HS-5 (cell line): ENCODE measurements around the gene SGK1.
"Not testable (repeated sequence)": the region's sequence is repeated elsewhere in the genome, so short reads cannot be mapped to it uniquely, and the experiment has no call there.

ENCODE experiments used
- DNase-seq: peaks from one replicate; pipeline ENCODE4 v3.0.0-alpha.2; 2012; ENCODE audit warnings: low read depth

Gene SGK1

DNA sequence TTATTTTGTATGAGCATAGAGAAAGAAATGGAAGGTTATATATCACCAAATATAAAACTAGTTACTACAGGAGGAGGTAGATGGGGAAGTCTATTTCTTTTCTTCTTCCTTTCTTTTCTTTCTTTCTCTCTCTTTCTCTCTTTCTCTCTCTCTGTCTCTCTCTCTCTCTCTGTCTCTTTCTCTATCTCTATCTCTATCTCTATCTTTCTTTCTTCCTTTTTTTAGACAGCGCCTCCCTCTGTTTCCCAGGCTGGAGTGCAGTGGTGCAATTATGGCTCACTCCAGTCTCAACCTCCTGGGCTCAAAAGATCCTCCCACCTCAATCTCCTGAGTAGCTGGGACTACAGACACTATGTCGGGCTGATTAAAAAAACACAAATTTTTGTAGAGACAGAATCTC, 10.2 kb upstream of the SGK1 start:
- DNase-seq: no peak

DNA sequence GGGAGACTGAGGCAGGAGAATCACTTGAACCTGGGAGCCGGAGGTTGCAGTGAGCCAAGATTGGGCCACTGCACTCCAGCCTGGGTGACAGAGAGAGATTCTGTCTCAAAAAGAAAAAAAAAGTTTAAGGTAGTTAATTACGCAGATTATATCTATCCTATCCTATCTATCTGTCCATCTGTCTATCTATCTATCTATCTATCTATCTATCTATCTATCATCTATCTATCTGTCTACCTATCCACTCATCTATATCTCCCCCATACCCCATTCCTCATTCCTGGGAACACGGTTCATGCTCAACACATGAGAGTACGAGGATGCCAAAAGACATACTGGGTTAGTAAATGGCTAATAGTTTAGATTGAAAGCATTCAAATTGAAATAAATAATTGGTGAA, 8.3 kb upstream of the SGK1 start:
- not testable (repeated sequence) for DNase-seq

DNA sequence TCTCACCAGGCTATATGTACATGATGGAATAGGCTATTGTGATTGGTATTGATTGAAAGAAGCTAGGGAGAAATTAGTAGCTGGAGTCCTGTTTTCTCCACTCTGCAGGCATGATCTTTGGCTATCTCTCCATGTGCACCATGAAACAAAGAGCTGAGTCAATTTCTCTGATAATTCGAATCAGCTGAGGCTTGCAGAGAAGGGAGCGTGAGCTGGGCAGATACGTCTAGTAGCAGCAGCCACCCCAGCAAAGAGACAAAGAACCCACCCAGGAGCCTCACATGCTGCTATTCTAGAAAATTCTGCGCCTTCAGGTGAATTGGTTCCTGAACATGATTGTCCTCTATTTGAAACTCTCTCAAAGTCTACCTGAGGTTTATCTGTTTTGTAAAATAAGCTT, 6.9 kb upstream of the SGK1 start:
- no peak for DNase-seq

DNA sequence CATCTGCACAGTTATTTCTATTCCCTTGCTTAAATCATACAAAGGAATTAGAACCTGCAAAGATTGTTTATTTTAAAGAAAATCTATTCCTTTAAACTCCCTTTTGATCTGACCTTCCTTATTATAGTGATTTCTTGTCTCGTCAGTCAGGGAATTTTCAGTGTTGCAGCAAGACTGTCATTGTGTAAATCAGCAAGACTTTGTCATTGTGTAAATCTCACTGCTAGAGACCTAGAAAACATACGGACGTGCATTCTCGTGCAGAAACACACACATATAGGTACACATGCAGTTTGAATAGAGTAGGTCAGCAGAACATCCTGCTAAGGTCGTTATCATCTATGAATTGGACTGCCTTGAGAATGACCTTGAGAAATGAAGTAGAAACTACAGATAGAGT, 6.2 kb upstream of the SGK1 start:
- DNase-seq: no peak

DNA sequence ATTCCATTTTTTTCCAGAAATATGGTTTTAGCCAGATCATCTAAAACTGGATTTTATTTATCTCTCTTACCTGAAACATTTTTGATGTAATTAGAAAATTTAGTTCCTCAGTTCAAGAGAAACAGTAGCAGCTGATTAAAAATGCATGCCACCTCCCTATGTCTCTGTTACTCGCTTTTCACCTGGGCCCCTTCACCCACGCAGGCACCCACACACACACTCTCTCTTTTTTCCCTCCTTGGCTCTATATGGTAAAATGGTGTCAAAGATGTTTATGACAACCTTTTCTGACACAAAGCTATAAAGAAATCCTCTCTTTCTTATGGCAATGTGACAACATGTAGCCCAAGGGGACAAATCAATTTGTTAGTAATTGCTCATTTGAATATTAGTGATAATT, 5.8 kb upstream of the SGK1 start:
- DNase-seq: no peak

DNA sequence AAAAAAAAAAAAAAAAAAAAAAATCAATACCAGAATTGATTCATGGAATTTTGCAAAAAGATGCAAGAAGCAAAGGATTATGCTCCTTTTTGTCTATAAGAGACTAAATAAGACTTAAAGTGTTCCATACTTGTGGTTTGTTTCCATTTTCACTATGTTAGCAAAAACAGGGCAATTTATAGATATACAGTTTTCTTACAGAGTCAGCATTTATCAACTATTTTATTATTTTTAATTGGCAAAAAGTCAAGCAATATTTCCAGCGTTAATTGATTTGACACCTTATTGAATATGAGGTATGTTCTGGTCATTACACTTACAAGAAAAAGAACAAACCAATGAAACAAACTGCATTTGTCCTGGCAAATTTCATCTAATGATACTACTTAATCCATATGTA, 5.4 kb upstream of the SGK1 start:
- no peak for DNase-seq

DNA sequence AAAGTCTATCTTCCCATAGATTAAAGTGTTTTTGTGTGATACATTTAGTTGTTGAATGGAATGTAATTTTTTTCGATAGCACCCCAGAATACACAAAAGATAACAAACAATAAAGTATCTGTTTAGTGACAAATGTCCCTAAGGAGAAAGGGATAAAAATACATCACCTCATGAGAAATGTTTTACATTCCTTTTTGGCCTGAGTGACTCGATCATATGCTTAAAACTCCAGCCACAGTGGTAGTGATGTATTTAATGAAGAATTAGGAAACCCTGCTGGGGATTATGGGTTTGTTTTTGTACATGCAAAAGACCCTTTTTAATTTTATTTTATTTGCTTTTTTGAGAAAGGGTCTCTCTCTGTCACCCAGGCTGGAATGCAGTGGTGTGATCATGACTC, 4.3 kb upstream of the SGK1 start:
- DNase-seq: no peak

DNA sequence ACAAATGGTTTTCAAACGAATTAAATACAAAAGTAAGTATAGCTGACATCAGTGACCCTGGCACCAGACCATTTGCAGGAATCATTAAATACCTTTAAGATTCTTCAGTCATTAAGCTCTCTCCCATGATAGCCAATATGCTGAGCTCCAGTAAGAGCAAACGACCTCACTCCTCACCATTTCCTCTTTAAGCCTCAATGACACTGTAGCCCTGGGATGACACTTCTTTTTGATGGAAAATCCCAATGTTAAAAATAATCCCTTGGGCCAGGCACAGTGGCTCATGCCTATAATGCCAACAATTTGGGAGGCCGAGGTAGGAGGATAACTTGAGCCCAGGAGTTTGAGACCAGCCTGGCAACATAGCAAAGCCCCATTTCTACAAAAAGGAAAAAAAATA, 3.3 kb upstream of the SGK1 start:
- no peak for DNase-seq

DNA sequence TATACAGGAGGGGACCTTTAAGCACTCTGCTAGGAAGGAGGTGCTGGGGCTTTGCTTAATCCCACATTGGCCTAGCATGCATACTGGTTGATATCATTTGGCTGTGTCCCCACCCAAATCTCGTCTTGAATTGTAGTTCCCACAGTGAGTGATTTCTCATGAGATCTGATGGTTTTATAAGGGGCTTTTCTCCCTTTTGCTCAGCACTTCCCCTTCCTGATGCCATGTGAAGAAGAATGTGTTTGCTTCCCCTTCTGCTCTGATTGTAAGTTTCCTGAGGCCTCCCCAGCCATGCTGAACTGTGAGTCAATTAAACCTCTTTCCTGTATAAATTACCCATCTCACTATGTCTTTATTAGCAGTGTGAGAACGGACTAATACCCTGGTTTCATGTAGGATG, 1.8 kb upstream of the SGK1 start:
- not testable (repeated sequence) for DNase-seq

DNA sequence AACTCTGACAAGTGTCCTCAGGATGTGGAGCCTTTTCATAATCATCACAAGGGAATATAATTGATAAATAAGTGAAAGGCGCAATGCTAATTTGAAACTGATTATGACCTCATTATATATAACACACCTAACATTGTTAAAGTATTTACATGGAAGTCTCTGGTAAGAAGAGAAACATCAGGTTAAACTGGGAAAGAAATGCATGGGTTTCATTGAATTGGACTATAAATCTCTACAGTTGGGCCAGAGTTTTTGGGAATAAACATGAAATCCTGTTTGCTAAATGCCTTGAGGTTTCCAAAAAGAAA, 1.0 kb upstream of the SGK1 start:
- no peak for DNase-seq

DNA sequence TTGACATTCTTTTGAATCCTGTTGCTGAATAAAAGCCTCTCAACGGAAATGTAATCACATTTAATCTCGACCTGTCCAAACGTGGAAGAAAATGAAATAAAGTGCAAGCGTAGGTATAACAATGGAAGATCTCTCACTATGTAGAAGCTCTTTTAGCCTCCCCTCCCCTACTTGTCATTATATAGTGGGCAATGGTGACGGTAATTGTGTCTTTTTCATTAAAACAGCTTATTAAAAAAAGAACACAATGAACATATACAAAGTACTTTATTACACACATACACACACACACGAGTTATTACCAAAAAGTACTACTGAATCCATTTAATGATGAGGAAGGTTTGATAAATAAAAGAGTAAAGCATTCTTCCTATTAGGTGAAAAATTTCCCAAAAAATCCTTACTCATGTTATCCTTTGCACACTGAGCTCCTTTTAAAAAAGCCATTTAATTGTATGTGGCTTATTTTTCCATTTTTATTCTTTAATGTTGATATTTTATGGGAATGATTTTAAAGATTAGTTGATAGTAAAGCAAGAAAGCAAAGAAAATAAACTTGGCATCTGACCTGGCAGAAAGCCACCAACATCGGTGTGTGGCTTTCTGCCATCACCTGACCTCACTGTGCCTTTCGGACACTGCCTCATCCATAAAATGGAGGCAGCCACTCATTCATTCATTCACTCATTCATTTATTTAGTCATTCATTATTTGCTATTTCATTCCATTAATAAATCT, 493 bp upstream of the SGK1 start:
- no peak for DNase-seq

DNA sequence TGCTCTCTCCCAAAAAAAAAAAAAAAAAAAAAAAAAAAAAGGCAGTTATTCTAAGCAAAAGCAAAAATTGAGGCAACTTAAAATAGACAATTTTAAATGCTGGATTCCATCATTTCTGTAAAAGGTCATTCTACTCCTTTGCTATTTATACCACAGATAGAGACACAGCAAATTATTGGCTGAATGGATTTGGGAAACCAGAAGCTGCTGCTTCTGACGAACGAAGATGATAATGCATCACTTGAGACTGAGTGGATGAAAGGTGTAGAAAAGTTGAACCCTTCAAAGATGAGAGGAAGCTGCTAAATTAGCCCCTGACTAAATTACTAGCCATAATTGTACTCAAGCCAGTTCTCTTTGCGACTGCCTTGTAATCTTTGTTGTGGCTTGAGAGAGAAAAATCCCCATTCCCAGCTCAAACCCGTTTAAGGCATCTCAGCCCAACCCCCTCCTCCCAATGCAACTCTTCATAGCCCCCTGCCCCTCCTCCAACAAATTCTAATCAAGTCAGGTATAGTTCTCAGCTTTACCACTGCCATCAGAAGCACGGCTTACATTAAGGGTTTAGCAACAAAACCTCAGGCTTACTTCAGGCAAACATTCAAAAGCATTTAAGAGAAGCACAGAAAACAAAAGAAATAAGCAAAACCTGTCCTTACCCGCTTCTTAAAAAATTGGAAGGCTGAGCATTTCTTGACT, 1.0 kb downstream of the SGK1 start:
- DNase-seq: no peak

DNA sequence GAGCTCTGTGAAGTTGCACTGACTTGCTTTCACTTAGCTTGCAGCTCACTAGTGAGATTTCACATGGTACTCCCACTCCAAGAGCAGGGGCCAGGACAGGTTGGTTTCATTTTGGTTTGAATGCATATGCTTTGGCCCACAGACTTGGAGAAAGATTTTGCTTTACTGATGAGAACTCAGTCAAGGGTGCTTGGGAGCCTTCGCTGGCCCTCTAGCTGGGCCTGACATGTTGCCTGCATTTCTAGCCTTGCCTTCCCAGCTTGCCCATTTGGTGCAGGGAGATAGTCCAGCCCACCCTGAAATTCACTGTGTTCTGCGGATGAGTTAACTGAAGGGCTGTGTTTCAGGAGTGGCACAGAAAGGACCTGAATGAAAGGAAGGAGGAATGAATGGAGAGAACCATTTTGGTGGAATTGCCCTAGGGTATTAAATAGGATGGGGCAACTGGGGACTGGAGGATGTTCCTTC, 1.9 kb downstream of the SGK1 start:
- DNase-seq: no peak

DNA sequence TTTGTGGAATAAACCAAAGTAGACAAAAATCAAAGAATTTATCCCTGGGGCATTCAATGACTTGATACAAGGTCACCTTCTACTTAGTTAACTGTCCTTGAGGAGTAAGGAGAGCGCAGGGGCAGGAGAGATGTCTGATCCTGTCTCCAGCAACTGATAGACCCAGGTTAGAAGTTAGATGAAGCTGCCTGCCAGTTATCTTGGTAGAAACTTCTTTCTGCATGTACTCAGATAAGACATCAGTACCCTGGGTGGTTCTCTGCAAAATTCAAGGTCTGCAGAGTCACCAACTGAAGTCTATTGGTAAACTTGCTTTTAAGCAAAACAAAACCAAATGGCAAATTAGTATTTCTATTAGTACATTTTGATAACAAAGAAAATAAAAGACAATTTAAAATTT, 2.7 kb downstream of the SGK1 start:
- no peak for DNase-seq

DNA sequence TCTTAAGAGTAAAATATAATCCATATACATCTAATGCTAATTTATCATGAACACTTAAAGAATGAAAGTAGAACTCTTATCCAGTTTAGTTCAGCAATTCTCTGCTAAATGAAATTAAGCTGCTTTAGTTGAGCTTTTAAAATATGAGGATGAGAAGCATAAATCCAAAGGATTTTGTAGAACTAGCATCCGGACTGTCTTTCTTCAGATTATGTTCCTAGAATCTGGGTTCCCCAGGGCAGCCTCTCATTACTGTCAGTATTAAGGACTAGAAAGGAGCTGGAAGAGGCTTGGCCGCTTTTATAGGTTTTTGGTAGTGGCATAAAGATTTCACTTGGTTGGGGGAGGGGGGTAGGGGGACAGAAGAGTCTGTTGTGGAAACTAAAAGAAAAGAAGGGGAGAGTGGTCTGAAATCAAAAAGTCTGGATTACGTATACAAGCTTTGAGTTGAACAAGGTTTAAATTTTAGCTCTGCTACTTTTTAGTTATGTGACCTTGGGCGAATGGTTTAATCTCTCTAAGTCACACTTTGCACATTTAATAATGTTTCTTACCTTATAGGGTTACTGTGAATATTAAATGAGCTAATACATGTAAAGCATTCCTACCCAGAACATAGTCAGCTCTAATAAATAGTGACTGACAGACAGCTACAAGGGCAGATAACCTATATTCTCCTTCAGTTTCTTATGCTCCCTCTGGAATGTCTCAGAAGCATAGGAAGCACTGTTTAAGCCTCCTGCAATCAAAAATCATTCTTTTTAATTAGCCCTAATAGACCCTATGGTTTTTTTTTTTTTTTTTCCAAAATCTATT, 3.7 kb downstream of the SGK1 start:
- no peak for DNase-seq

DNA sequence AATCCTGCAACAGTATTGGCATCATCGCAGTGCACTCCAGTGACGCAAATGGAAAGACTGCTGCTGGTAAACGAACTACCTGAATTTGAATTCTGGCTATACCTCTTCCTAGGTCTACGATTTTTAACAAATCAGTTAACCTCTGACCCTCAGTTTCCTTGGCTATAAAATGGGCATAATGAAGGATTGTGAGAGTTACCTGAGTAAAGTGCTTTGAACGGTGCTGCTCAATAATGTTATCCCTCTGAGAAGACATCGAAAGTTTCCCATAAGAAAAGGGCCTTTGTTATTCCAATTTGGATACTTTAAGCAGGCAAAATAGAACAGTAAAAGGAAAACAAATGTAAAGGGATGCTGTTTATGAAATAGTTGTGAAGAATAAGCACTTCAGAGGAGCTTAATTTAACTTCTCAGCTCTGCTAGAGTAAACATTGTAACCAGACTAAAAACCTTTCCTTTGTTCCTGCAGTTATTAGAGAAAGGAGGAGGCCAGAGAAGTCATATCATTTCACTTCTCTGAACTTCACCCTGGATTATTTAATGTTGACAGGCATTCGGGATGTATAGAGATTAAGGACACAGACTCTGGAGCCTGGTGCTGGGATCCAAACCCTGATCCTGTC, 5.8 kb downstream of the SGK1 start:
- DNase-seq: no peak

DNA sequence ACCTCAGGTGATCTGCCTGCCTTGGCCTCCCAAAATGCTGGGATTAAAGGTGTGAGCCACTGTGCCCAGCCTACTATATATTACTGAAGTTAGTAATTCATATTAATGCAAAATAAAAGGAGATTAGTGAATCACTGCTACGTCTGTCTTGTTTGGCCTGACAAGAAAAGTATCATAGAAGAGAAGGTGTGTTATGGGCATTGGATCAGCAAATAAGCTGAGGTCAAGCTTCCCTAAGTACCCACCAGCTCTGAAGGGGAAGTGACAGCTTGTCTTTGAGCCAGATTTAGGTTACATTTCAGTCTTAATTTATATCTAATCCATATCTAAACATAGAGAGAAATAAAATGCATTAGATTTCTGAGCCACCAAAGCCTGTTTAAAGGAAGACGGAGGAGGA, 7.1 kb downstream of the SGK1 start:
- no peak for DNase-seq

DNA sequence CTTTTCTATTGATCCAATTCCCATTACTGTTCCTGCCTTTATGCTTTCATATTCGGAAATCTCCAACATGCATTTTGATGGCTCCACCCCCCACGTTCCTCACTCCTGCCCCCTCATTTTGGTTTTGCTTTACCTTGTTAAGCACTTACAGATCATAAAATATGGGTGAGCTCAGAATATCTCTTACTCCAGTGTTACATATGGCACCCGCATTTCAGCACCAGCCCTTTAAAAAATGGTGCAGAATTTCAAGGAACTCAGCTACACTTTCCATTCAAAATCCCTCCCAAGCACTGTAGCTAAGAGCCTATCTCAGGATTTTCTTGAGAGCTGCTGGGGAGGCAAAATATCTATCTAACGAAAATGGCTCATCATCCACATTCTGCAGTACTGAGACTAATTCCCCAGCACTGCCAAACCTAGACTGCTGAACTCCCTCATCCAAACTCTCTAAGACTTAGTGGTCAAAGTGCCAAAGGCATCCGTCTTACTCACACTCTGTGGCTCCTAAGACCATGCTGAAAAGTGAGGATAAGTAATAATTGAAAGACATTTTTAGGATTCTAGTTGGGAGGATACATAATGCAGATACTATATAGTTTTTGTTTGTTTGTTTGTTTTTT, 7.8 kb downstream of the SGK1 start:
- DNase-seq: no peak

DNA sequence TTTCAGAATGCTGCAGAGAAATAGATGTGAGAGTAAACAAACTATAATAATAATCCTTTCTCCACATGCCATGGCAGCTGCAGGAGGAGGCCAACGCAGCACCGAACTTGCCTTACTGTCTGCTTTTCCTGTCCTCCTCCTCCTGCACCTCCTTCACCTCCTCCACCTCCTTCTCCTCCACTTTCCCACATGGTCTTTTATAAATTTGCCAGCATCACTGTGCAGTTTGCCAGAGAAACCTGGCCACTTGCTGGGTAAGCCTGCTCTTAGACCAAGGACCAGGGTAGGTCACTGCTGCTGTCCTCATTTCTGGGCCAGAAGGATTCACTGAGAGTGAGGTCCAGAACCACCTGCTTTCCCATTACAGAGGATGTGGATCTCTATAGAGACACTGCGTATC, 8.7 kb downstream of the SGK1 start:
- DNase-seq: no peak

DNA sequence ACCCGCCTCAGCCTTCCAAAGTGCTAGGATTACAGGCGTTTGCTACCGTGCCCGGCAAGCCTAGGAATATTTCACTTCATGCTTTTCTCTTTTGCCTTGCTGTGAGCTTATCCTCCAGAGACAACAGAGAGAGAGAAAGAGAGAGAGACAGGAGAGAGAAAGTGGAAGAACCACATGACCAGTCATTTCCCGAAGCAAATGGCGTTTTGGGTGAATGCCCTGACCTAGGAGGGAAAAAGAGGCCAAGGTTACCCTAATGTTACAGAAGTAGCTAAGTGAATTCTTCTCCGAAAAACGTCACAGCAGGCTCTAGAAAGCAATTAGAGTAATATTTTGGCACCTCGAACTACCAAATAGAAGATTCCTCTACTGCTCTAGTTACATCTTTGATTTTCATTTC, 9.1 kb downstream of the SGK1 start:
- no peak for DNase-seq

DNA sequence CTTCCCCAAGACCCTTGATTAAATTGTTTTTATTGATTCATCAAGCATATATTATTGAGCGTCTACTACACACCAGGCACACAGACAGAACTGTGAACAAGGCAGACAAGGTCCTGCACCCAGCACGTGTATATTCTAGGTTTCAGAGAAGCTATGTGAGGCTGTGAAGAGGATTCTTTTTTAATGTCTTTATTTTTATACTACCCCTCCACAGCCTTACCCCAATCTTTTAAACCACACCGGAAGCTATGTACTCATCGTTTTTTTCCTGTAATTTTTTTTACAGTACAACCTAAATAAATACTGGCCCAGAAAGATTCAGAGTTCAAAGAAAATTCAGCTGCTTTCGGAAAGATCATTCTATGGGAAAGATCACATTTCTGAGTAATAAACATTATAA, 10.0 kb downstream of the SGK1 start:
- no peak for DNase-seq

DNA sequence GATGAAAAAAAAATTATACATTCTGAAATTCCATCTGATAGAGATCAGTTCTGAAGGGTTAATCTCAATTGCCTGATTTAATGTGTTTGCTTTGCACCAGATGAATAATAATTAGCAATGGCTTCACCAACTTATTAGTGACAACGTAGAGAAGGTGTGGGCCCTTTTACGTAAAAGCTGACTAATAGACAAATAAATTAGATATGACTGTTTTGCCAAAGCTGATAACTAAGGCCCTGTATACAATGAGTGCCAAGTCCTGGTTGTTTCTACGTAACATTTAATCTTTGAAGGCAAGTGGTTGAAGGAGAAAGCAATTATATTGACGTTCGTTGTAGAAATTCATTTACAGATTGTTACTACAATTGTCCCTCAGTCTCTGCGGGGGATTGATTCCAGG, 10.8 kb downstream of the SGK1 start:
- no peak for DNase-seq
